Measurements from ENCODE around the gene FUBP3.

Gene FUBP3

DNA sequence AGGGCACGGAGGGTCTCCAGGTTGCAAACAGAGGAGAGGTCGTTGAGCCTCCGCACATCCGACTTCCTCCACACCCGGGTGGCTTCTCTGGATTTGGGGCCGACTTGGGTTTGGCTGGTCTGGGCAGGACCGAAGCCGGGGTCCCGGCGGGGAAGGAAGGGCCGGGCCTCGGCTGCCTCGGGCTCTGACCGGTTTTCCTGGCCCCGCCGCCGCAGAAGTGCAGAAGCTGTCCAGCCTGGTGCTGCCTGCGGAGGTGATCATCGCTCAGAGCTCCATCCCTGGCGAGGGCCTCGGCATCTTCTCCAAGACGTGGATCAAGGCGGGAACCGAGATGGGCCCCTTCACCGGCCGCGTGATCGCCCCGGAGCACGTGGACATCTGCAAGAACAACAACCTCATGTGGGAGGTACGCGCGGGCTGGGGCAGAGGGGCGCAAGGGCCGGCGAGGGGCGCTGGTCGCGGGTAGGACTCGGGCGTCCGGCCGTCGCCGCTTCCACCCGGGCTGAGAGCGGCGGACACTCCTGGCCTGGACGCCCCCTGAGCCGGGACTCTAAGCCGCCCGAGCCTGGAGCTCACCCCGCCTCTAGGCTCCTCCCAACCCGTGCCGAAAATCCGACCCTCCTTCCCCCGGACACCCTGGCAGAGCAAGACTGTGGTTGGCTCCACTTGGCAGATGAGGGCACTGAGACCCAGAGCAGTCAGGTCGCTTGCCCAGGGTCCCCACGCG lies 87.2 kb downstream of the FUBP3 start:
- peaks cover 22% of the 10 kb centered on the region for H3K4me1 Mint-ChIP-seq
- H3K9me3 Mint-ChIP-seq = no peaks in the 10 kb centered on the region
- H3K36me3 Mint-ChIP-seq = no peaks in the 10 kb centered on the region
- no peak overlapping the region for H3K4me3 Mint-ChIP-seq
- DNase-seq (ENCODE audit: low spot score in 2 of 2) = no peak
- no peak for ATAC-seq
- no peak overlapping the region for H3K27ac Mint-ChIP-seq

GRCh38 chr9:130667120-130667435 lies 87.7 kb downstream of the FUBP3 start:
- ATAC-seq (peak; percentile 24), DNase-seq (ENCODE audit: low spot score in 2 of 2) (no peak)
- peaks cover 17% of the 10 kb centered on the region for H3K4me1 Mint-ChIP-seq
- no peak overlapping the region for H3K4me3 Mint-ChIP-seq
- H3K27ac Mint-ChIP-seq = no peak overlapping the region
- no peaks in the 10 kb centered on the region for H3K36me3 Mint-ChIP-seq
- no peaks in the 10 kb centered on the region for H3K9me3 Mint-ChIP-seq

- Mint-ChIP-seq H3K27ac (no peak overlapping the region), H3K36me3 (no peaks in the 10 kb centered on the region), H3K9me3 (no peaks in the 10 kb centered on the region), H3K4me1 (peaks cover 6% of the 10 kb centered on the region), H3K4me3 (no peak overlapping the region)
- DNase-seq (ENCODE audit: low spot score in 2 of 2) (no peak), ATAC-seq (no peak)
Measured at GRCh38 chr9:130668196-130668595, 88.8 kb downstream of the FUBP3 start.

- H3K27ac Mint-ChIP-seq = no peak overlapping the region
- H3K4me3 Mint-ChIP-seq = no peak overlapping the region
- H3K36me3 Mint-ChIP-seq = no peaks in the 10 kb centered on the region
- DNase-seq (ENCODE audit: low spot score in 2 of 2) = no peak
- peaks cover 6% of the 10 kb centered on the region for H3K4me1 Mint-ChIP-seq
- H3K9me3 Mint-ChIP-seq = no peaks in the 10 kb centered on the region
- no peak for ATAC-seq
Measured at GRCh38 chr9:130668659-130669058, 89.3 kb downstream of the FUBP3 start.

DNA sequence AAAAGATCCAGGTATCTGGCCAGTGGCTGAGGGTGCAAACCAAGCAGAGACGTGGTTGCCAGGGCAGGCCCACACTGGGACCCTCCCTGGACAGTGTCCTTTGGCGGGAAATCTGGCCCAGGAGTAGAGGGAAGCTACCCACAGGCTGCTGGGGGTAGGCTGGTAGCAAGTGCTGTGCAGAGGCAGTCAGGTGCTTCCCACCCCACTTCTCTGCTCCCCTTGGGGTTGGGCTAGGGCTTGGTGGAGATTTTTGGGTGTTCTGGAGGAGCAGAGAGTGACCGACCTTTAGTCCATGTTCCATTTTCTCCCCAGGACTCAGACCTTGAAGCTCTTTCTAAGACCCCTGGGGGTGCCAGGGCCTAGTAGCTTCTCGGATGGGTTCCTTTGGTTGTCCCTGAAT lies 90.6 kb downstream of the FUBP3 start:
- Mint-ChIP-seq H3K27ac (no peak overlapping the region), H3K36me3 (no peaks in the 10 kb centered on the region), H3K4me1 (peaks cover 6% of the 10 kb centered on the region), H3K4me3 (no peak overlapping the region), H3K9me3 (no peaks in the 10 kb centered on the region)
- DNase-seq (ENCODE audit: low spot score in 2 of 2) (no peak), ATAC-seq (no peak)

DNA sequence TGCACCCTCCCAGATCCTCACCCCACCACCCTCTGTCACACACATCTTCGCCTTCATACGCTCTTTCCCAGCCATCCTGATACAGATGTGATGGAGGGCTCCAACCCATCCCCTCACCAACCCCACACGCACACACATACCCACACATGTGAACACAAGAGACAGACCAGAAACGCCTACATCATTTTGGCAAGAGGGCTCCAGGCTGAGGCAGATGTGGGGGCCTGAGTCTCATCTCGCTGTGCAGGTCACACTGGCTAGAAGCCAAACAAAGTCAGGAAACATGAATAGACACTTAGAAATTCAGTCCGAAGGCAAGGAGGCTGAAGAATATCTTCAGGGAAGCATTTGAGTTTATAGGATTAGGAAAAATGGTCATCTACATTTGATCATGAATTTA lies 91.3 kb downstream of the FUBP3 start:
- ATAC-seq (no peak), DNase-seq (ENCODE audit: low spot score in 2 of 2) (no peak)
- Mint-ChIP-seq H3K36me3 (no peaks in the 10 kb centered on the region), H3K4me1 (peaks cover under 1% of the 10 kb centered on the region), H3K27ac (no peak overlapping the region), H3K9me3 (no peaks in the 10 kb centered on the region), H3K4me3 (no peak overlapping the region)

DNA sequence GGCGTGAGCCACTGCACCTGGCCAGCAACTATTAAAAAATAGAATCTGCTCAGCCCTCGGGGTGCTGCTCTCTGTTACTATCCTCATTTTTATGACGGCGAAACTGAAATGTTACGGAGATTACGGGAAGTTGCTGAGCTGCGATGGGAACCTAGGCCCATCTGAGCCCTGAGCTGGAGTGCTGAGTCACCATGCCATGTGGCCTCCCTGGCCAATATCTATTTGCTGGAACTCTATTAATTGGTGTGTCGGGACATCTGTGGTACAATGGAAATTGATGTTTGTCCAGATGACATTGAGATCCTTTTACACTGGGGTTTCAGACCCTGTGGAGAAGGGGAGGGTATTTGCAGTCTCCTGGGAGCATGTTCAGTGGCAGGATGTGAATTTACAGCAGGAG lies 93.1 kb downstream of the FUBP3 start:
- H3K9me3 Mint-ChIP-seq = no peaks in the 10 kb centered on the region
- no peak overlapping the region for H3K4me3 Mint-ChIP-seq
- DNase-seq (ENCODE audit: low spot score in 2 of 2) (no peak), ATAC-seq (no peak)
- H3K4me1 Mint-ChIP-seq = no peaks in the 10 kb centered on the region
- H3K36me3 Mint-ChIP-seq = no peaks in the 10 kb centered on the region
- no peak overlapping the region for H3K27ac Mint-ChIP-seq

GRCh38 chr9:130672933-130673615 lies 93.7 kb downstream of the FUBP3 start:
- Mint-ChIP-seq H3K9me3 (no peaks in the 10 kb centered on the region), H3K36me3 (no peaks in the 10 kb centered on the region), H3K4me3 (no peak overlapping the region), H3K27ac (no peak overlapping the region), H3K4me1 (no peaks in the 10 kb centered on the region)
- ATAC-seq = no peak
- no peak for DNase-seq (ENCODE audit: low spot score in 2 of 2)

DNA sequence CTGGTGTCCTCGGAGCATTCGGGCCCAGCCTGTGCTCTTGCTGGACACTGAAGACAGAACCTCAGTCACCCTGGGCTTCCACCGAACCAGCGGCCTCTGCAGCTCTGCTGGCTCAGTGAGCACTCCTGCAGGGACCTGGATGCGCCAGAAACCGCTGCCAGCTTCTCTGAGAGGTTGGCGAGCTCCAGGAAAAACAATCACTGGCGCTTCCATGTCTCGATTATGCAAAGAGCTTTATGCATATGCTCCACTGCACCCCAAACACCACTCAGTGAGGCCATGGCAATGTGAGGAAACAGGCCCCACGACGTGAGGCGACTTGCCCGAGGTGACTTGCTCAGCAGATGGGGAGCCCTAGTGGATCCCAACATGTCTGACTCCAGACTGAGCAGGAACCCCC lies 96.0 kb downstream of the FUBP3 start:
- Mint-ChIP-seq H3K27ac (no peak overlapping the region), H3K4me1 (no peaks in the 10 kb centered on the region), H3K4me3 (no peak overlapping the region), H3K9me3 (no peaks in the 10 kb centered on the region), H3K36me3 (no peaks in the 10 kb centered on the region)
- DNase-seq (ENCODE audit: low spot score in 2 of 2) = no peak
- ATAC-seq = no peak

GRCh38 chr9:130677252-130677651 lies 97.9 kb downstream of the FUBP3 start:
- no peak overlapping the region for H3K4me3 Mint-ChIP-seq
- H3K4me1 Mint-ChIP-seq = peaks cover 4% of the 10 kb centered on the region
- no peak for DNase-seq (ENCODE audit: low spot score in 2 of 2)
- H3K9me3 Mint-ChIP-seq = no peaks in the 10 kb centered on the region
- ATAC-seq = no peak
- H3K36me3 Mint-ChIP-seq = no peaks in the 10 kb centered on the region
- H3K27ac Mint-ChIP-seq = no peak overlapping the region

DNA sequence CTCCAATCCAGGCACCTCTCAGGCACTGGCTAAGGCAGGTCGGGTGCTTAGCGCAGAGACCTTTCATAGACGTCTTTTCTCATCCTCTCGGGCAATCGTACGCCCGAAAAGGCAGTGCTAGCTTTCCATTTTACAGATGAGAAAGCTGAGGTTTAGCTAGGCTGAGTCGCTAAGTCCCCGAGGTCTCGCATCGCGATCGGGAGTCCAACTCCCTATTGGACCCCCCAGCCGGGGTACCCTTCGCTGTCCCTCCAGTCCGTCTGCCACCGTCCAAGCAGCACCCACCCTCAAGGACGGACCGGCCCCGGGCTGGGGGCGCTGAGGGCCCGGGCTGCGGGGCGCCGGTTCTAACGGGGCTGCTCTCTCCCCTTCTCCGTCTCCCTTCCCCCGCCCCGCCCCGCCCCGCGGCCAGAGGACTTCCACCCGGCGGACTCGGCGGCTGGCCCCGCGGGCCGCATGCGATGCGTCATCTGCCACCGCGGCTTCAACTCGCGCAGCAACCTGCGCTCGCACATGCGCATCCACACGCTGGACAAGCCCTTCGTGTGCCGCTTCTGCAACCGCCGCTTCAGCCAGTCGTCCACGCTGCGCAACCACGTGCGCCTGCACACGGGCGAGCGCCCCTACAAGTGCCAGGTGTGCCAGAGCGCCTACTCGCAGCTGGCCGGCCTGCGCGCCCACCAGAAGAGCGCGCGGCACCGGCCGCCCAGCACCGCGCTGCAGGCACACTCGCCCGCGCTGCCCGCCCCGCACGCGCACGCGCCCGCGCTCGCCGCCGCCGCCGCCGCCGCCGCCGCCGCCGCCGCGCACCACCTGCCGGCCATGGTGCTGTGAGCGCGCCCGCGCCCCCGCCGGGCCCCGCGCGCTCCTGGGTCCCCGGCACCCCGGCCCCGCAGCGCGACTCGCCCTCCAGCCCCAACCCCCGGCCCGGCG lies 101.7 kb downstream of the FUBP3 start:
- H3K36me3 Mint-ChIP-seq = no peaks in the 10 kb centered on the region
- H3K9me3 Mint-ChIP-seq = no peaks in the 10 kb centered on the region
- H3K4me1 Mint-ChIP-seq = peaks cover 10% of the 10 kb centered on the region
- no peak overlapping the region for H3K27ac Mint-ChIP-seq
- peak; percentile 80 for ATAC-seq
- DNase-seq (ENCODE audit: low spot score in 2 of 2) = peak; percentile 60 to 84
- H3K4me3 Mint-ChIP-seq = peak overlapping the region; percentile 84

DNA sequence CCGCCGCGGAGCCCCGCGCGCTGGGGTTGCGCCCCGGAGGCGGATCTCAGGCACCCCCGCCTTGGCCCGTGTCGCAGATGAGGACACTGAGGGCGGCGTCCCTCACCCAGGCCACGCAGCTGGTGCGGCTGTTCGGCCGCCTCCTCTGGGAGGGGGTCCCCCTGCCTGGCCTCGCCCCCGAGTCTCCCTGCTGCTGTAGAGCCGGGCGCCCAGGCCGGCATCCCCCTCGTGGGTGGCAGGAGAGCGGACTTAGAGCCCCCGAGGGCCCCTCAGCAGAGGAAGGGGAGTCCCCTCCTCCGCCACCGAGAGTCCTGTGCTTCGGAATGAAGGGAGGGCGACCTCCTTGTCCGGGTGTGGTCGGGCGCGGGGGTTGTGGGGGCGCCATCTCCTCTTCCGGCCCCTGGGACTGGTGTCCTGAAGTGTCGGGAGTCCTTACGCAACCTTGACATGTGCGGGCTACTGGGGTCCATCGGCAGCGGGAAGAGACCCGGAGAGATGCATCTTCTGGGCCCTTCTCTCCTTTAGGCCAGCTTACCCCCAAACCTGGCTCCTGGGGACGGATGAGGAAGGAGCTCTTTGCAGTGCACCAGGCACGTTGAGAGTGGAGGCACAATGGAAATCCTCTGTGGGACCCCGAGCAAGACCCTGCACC lies 102.5 kb downstream of the FUBP3 start:
- ATAC-seq = peak; percentile 49

GRCh38 chr9:130682421-130683121 lies 103.2 kb downstream of the FUBP3 start:
- H3K27ac Mint-ChIP-seq = peak overlapping the region; percentile 77
- ATAC-seq = no peak
- peaks cover 10% of the 10 kb centered on the region for H3K4me1 Mint-ChIP-seq

More for the DNA sequence above, 102.5 kb downstream of the FUBP3 start:
- H3K27ac Mint-ChIP-seq = peak overlapping the region; percentile 77
- peaks cover 10% of the 10 kb centered on the region for H3K4me1 Mint-ChIP-seq
- peak in 1 of 2 donors; percentile 72 for DNase-seq (ENCODE audit: low spot score in 2 of 2)
- H3K9me3 Mint-ChIP-seq = no peaks in the 10 kb centered on the region
- H3K36me3 Mint-ChIP-seq = no peaks in the 10 kb centered on the region
- H3K4me3 Mint-ChIP-seq = peak overlapping the region; percentile 84

GRCh38 chr9:130685104-130685503 lies 105.7 kb downstream of the FUBP3 start:
- H3K4me3 Mint-ChIP-seq = no peak overlapping the region
- ATAC-seq (no peak), DNase-seq (ENCODE audit: low spot score in 2 of 2) (no peak)
- H3K4me1 Mint-ChIP-seq = peaks cover 10% of the 10 kb centered on the region
- no peak overlapping the region for H3K27ac Mint-ChIP-seq
- no peaks in the 10 kb centered on the region for H3K36me3 Mint-ChIP-seq
- H3K9me3 Mint-ChIP-seq = no peaks in the 10 kb centered on the region

More at GRCh38 chr9:130682421-130683121, 103.2 kb downstream of the FUBP3 start:
- H3K4me3 Mint-ChIP-seq = peak overlapping the region; percentile 84
- DNase-seq (ENCODE audit: low spot score in 2 of 2) = peak; percentile 38 to 70
- no peaks in the 10 kb centered on the region for H3K9me3 Mint-ChIP-seq
- no peaks in the 10 kb centered on the region for H3K36me3 Mint-ChIP-seq

Data from stimulated activated effector memory CD8-positive, alpha-beta T cell treated with anti-CD3 and anti-CD28 coated beads, Interleukin-12 subunit alpha, Interleukin-12 subunit beta, amount 100 ng/mL, for 72 hours (primary cell).